Superior temporal gyrus (tissue), 1 donor: Measurements from ENCODE around the gene SKIL.
"Not testable (repeated sequence)": the region's sequence is repeated elsewhere in the genome, so short reads cannot be mapped to it uniquely, and the experiment has no call there.

Source experiments
- DNase-seq: peaks from one replicate; pipeline ENCODE4 v3.0.0-alpha.2; 2016; ENCODE audit errors: extremely low spot score

Gene SKIL

GRCh38 chr3:170357176-170358041 is at the start of gene SKIL:
SKIL (plus strand) TSS chr3:170357715; CDS start chr3:170360332, 2,617 bp downstream.
- DNase-seq, result peak; percentile 93

GRCh38 chr3:170309046-170309445 is 48.5 kb upstream of the SKIL start:
- no peak for DNase-seq

GRCh38 chr3:170317954-170318353 is 39.6 kb upstream of the SKIL start:
- no peak for DNase-seq

- DNase-seq, result no peak
These were observed 36.9 kb upstream of the SKIL start for GRCh38 chr3:170320461-170321121.

- DNase-seq, result no peak
These were observed 36.0 kb upstream of the SKIL start for GRCh38 chr3:170321321-170322034.

GRCh38 chr3:170322566-170323269 is 34.8 kb upstream of the SKIL start:
- DNase-seq, result no peak

- no peak for DNase-seq
These were observed 34.2 kb upstream of the SKIL start for GRCh38 chr3:170323331-170323730.

- DNase-seq, result no peak
These were observed 32.6 kb upstream of the SKIL start for GRCh38 chr3:170324962-170325361.

GRCh38 chr3:170327040-170327808 is 30.3 kb upstream of the SKIL start:
- no peak for DNase-seq

GRCh38 chr3:170327868-170328548 is 29.5 kb upstream of the SKIL start:
- DNase-seq, result not testable (repeated sequence)

- DNase-seq, result no peak
These were observed 27.1 kb upstream of the SKIL start for GRCh38 chr3:170330366-170330765.

GRCh38 chr3:170331143-170331542 is 26.4 kb upstream of the SKIL start:
- no peak for DNase-seq

- DNase-seq, result no peak
These were observed 20.1 kb upstream of the SKIL start for GRCh38 chr3:170337420-170337819.

- no peak for DNase-seq
These were observed 18.7 kb upstream of the SKIL start for GRCh38 chr3:170338690-170339340.

GRCh38 chr3:170342273-170342672 is 15.2 kb upstream of the SKIL start:
- DNase-seq, result not testable (repeated sequence)

GRCh38 chr3:170343859-170344258 is 13.7 kb upstream of the SKIL start:
- not testable (repeated sequence) for DNase-seq

- no peak for DNase-seq
These were observed 12.5 kb upstream of the SKIL start for GRCh38 chr3:170344971-170345370.

- no peak for DNase-seq
These were observed 10.8 kb upstream of the SKIL start for GRCh38 chr3:170346481-170347392.
